ENCODE measurements around the gene CHL1.

CHL1 gene

GRCh38 chr3:279325-279724 is 82.8 kb downstream of the CHL1 start:
- no peak for DNase-seq

DNA sequence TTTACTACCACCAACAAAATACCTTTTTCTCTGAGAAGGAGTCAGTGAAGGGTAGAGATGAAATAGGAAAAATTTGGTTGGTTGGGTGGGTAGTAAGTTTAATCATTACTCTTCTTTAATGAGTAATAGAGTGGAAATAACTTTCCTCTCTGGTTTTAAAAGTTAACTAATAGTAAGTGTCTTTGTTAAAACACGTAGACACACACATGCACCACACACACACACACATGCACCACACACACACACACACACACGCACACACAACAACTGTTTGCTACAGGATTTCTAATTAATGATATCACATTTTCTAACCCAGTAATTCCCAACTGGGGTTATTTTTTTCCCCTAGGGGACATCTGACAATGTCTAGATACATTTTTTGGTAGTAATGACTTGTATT is 84.1 kb downstream of the CHL1 start:
- DNase-seq, result no peak

GRCh38 chr3:284322-284721 is 87.8 kb downstream of the CHL1 start:
- DNase-seq, result no peak

- no peak for DNase-seq
Observed at GRCh38 chr3:288417-288816, 91.9 kb downstream of the CHL1 start.

- no peak for DNase-seq
Observed at GRCh38 chr3:291028-291427, 94.5 kb downstream of the CHL1 start.

DNA sequence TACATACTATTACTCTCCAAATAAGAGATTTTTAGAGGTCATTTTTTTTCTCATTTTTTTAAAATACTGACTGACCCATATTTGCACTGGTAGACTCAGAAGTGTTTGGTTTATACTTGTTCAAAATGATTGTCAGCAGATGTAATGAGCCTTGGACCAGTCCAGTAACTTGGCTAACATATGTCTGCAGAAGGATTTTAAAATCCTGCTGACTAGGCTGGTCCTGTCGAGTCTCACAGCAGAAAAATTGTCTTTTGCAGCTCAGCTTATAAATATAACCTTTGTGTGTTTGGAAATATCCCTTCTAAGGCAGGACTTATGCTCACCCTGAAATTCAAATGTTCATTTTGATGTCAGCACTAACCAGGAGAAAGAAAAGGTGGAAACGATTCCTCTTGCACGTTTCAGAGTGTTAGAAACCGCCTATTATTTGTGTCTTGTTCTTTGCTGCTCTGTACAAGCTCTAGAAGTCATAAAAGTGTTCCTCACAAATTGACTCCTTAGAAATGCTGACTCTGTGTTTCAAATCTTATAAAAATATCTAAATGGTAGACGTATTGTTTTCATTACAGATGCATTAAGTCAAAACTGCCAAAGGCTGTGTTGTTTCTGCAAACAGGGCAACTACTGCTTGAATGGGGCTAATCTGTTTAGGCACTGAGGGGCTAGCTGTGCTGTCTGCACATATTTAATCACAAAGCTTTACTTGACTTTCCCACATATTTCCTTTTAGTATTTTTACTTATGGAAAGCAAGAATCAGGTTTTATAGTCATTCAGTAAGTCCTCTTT is 95.3 kb downstream of the CHL1 start:
- DNase-seq, result no peak

GRCh38 chr3:294096-294495 is 97.5 kb downstream of the CHL1 start:
- no peak for DNase-seq

DNA sequence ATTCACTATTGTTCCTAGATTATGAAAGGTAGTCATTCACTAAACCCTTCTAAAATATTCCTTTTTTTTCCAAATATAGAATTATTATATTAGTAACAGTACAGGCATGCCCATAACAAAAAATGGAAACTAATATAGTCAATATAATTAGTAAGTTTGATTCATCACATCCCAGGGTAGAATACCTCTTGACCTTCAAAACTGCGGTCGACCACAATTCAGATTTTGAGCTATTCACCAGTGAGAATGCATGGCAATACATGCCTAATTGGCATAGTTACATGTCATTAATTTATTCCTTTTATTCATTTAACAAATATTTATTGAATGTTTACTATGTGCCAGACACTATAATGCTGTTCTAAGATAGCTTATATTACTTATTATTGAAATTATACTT is 98.0 kb downstream of the CHL1 start:
- no peak for DNase-seq

- DNase-seq, result no peak
Observed at GRCh38 chr3:295166-295565, 98.6 kb downstream of the CHL1 start.

GRCh38 chr3:297585-297984 is 101.0 kb downstream of the CHL1 start:
- DNase-seq, result no peak

- DNase-seq, result no peak
Observed at GRCh38 chr3:299590-300301, 103.2 kb downstream of the CHL1 start.

DNA sequence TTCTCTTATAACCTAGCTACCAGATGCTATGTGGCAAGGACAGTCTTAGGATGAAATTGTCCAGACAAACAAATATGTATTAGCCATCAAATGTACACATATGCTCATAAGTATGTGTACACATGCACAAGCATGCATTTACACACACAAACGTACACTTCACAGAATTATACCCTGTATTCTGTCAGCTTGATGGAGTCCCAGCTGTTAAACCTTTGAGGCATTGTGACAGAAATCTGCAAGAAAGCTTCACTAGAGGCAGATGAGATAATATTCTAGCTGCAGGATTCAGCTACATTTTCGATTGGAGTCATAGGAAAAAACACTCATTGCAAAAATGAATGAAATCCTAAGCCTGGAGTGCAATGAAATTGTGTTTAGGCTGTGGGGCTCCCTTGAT is 110.6 kb downstream of the CHL1 start:
- DNase-seq, result no peak

GRCh38 chr3:308597-309321 is 112.2 kb downstream of the CHL1 start:
- no peak for DNase-seq

DNA sequence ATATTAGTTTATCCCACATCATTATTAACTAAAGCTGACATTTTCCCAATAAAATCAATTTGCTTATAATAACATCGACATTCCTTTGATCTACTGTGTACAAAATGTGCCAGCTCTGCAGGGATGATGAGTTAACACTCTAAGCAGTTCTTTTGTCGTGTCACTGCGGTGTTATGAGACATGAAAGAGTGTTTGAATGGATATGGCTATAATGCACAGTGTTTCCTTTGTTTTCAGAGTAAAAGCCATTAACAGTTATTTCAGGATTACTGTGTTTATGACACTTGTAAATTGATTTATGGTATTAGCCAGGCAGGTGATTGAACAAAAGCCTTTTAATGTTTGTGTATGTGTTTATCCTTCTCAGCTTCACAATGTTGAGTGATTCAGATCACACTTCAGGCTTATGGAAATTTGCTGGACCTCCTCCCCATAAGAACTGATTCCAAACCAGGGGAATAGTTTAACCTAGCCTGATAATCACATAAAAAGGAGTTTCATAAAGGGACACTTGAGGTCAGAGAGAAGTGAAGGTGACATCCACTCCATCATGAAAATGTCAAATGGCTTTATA is 115.7 kb downstream of the CHL1 start:
- DNase-seq, result no peak

GRCh38 chr3:312911-313310 is 116.3 kb downstream of the CHL1 start:
- no peak for DNase-seq

DNA sequence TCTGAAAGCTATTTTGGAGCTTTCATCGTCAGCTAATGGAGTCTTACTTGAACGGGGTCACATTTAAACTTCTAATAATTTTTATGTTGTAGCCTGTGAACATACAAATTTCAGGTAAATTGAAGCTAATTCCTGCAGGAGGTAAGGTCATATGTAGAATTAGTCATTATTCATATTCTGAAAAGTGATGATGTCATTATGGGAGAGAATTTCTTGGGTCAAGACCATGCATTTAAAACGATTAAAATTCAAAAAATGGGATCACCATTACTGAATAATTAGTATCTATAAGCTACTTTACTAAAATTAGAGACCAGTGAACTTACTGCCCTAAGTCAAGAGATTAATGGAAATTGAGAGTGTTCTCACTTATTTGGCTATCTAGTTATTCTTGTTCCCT is 120.4 kb downstream of the CHL1 start:
- no peak for DNase-seq

DNA sequence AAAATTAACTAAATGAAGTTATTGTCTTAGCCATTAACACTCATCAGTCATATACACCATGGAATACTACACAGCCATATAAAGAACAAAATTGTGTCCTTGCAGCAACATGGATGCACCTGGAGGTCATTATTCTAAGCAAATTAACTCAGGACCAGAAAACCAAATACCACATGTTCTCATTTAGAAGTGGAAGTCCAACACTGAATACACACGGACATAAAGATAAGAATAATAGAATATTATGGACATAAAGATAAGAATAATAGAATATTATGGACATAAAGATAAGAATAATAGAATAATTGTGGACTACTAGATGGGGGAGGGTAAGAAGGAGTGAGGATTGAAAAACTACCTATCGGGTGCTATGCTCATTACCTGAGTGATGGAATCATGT is 122.3 kb downstream of the CHL1 start:
- DNase-seq, result no peak

DNA sequence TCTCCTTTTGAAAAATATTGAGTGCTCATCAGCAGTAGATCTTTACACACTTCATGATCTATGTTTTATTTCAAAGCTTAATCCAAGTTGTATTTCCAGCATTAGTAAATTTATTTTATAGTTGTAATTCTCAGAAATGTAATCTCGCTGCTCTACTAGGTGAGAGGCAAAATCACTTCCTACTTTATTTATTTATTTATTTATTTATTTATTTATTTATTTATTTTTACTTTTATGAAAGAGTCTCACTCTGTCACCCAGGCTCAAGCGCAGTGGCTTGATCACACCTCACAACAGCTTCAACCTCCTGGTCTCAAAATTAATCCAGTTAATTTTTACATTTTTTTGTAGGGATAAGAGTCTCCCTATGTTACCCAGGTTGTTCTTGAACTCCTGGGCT is 127.9 kb downstream of the CHL1 start:
- DNase-seq, result no peak

DNA sequence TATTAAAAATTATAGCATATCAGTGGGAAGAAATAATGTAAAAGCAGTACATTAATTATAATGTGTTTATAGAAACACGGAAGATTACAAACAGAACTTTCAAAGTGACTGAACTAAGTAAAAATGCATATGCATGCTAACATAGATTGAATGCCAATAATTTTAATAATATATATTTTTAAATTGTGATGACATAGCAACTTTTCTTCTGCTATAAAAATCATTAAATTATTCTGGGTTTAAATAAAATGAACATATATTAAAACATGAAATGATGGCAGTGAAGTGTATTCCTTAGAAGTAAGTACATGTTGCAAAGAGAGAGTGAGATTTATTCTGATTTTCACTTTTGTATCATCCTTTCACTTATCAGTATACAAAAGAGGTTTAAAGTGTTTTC is 128.9 kb downstream of the CHL1 start:
- DNase-seq, result no peak

DNA sequence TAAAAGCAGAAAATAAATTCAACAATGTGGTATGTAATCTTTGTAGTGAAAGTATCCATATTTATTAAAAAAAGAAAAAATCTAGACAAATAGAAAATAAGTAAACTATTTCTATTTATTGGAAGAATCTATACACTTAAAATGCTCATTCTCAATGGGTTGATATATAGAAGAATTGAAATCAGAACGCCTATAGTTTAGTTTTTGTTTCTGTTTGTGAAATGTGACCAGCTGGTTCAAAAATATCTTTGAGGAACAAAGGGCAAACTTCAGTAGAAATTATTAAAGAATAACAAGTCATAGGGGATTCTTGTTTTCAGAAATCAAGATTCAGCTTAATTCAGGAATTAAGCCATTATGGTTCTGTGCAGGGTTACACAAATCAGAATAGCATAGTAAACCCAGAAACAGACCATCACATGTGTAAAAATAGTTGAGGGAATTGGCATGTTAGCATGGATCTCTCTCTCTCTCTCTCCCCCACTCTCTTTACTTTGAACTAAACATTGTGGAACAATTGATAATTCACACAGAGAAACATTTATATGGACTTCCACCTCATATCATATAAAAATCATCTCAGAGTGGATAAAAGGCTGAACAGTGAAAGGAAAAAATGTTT is 134.0 kb downstream of the CHL1 start:
- DNase-seq, result no peak

GRCh38 chr3:331881-332280 is 135.3 kb downstream of the CHL1 start:
- no peak for DNase-seq

GRCh38 chr3:332701-333100 is 136.1 kb downstream of the CHL1 start:
- no peak for DNase-seq

DNA sequence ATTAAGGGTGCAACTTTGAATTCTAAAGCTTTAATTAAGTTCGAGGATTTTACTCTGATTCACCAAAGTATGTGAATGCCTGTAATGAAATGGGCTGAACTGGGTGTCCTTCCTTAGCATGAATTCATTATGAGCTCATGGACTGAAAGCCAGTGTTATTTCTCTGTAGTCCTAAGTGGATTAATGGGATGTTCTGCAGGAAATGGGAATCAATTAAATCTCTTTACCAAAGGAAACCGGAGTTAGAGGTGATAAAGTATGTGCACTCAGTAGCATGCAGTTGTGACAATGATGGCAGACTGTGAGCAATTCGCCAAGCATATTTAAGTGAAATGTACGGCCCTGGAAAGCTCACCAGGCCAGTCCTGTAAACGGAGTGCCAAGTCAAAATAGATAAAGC is 138.7 kb downstream of the CHL1 start:
- no peak for DNase-seq

Measured in GOT3 (cell line).